ENCODE measurements around the gene TBC1D8. TPM values are rescaled to one million over a fixed set of nuclear protein-coding genes. Genes with fewer than 3 reads are reported as not detected.

TBC1D8 gene
- total and polyA plus RNA-seq, 4 donors: 10.4 to 38.6 (median 13.4) TPM

DNA sequence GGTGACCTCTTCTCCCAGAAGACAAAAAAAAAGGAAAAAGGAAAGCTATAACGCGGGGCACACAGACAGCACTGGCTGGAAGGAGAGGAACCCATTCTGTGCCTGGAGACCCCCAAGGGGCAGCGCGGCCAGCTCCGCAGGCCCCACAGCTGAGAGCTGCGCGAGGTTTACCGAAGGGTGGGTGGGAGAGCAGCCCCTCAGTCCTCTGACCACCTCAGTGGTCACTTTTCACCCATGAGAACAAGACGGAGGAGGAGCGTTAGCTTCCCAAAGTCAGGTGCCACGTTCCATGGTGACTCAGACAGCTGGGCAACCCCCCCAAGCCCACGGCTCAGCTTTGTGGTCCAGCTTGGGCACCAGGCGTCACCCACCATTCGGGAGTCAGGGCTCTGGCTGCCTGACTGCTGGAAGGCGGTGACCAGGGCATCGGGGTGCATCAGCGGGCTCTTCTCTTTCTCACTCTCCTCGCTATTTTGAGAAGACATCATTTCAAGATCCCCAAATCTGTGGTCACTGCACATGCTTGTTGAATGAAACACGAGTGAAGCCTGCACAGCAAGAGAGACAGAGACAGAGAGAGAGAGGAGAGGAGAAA lies 113.9 kb downstream of the TBC1D8 start:
- TF ChIP-seq, protein P1, sequence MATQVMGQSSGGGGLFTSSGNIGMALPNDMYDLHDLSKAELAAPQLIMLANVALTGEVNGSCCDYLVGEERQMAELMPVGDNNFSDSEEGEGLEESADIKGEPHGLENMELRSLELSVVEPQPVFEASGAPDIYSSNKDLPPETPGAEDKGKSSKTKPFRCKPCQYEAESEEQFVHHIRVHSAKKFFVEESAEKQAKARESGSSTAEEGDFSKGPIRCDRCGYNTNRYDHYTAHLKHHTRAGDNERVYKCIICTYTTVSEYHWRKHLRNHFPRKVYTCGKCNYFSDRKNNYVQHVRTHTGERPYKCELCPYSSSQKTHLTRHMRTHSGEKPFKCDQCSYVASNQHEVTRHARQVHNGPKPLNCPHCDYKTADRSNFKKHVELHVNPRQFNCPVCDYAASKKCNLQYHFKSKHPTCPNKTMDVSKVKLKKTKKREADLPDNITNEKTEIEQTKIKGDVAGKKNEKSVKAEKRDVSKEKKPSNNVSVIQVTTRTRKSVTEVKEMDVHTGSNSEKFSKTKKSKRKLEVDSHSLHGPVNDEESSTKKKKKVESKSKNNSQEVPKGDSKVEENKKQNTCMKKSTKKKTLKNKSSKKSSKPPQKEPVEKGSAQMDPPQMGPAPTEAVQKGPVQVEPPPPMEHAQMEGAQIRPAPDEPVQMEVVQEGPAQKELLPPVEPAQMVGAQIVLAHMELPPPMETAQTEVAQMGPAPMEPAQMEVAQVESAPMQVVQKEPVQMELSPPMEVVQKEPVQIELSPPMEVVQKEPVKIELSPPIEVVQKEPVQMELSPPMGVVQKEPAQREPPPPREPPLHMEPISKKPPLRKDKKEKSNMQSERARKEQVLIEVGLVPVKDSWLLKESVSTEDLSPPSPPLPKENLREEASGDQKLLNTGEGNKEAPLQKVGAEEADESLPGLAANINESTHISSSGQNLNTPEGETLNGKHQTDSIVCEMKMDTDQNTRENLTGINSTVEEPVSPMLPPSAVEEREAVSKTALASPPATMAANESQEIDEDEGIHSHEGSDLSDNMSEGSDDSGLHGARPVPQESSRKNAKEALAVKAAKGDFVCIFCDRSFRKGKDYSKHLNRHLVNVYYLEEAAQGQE (IDR thresholded peaks at IDR 0.05): no peak
- TF ChIP-seq FOXA1 (IDR thresholded peaks at IDR 0.05): no peak
- no peak for TF ChIP-seq HNF4G (IDR thresholded peaks at IDR 0.05)
- TF ChIP-seq TAF1 (conservative IDR thresholded peaks at IDR 0.05): no peak
- no peak for TF ChIP-seq RXRA (IDR thresholded peaks at IDR 0.05)
- no peak for TF ChIP-seq NR2F2 (IDR thresholded peaks at IDR 0.05)
- TF ChIP-seq EGR1 (IDR thresholded peaks at IDR 0.05; ENCODE audit: low read depth in 2 of 2): no peak
- no peak for TF ChIP-seq SP1 (IDR thresholded peaks at IDR 0.05)
- TF ChIP-seq, protein P2, sequence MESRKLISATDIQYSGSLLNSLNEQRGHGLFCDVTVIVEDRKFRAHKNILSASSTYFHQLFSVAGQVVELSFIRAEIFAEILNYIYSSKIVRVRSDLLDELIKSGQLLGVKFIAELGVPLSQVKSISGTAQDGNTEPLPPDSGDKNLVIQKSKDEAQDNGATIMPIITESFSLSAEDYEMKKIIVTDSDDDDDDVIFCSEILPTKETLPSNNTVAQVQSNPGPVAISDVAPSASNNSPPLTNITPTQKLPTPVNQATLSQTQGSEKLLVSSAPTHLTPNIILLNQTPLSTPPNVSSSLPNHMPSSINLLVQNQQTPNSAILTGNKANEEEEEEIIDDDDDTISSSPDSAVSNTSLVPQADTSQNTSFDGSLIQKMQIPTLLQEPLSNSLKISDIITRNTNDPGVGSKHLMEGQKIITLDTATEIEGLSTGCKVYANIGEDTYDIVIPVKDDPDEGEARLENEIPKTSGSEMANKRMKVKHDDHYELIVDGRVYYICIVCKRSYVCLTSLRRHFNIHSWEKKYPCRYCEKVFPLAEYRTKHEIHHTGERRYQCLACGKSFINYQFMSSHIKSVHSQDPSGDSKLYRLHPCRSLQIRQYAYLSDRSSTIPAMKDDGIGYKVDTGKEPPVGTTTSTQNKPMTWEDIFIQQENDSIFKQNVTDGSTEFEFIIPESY (IDR thresholded peaks at IDR 0.05): no peak
- no peak for TF ChIP-seq MAX (IDR thresholded peaks at IDR 0.05)
- TF ChIP-seq GABPA (IDR thresholded peaks at IDR 0.05 in 1 of 2, conservative IDR thresholded peaks at IDR 0.05 in 1 of 2): no peak
- no peak for TF ChIP-seq ATF3 (IDR thresholded peaks at IDR 0.05)
- H3K36me3 ChIP-seq (ENCODE audit: control insufficient read depth in 4 of 4, insufficient read depth in 3 of 4, low read depth in 1 of 4, low read length in 3 of 4): peaks cover 2 to 50% (median 30%) of the 10 kb centered on the region in 4 donors
- no peak overlapping the region for H3K27ac ChIP-seq (ENCODE audit: low read depth in 1 of 2, low read length in 2 of 2)
- H3K9me3 ChIP-seq (ENCODE audit: control insufficient read depth in 4 of 4, low read length in 3 of 4): no peaks in the 10 kb centered on the region
- H3K27me3 ChIP-seq (ENCODE audit: control insufficient read depth in 4 of 4, insufficient read depth in 4 of 4, low read length in 3 of 4): no peaks in the 10 kb centered on the region
- no peak for DNase-seq (ENCODE audit: low spot score)
- no peak overlapping the region for H3K4me3 ChIP-seq (ENCODE audit: low read depth in 1 of 3, low read length in 3 of 3)
- H3K4me1 ChIP-seq (ENCODE audit: control insufficient read depth in 4 of 4, insufficient read depth in 4 of 4, low read length in 3 of 4): peaks cover 0 to 2% (median 0%) of the 10 kb centered on the region in 4 donors
- 95% methylated on average over 19 of the region's 19 CpGs for WGBS
- no peak overlapping the region for H3K9ac ChIP-seq (ENCODE audit: low read depth in 1 of 2, low read length in 2 of 2)

DNA sequence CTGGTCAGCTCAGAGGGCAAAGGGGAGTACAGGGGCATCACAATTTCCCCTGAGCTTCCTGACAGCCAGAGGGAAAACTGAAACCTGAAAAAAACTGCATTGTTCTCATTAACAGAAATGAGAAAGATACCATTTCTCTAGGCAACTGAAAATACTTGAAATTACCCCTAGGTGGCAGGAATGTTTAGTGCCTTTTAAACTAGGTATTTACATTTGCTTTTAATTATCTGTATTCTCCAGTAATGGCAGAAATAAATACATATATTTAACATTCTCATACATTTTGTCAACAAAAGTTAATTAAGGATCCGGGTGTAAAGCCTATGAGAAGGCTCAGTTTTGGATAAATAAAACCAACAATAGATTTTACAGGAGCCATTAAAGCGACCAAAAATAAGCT lies 114.6 kb downstream of the TBC1D8 start:
- no peak for TF ChIP-seq MAX (IDR thresholded peaks at IDR 0.05)
- TF ChIP-seq RAD21 (IDR thresholded peaks at IDR 0.05): peak; percentile 84 to 85
- TF ChIP-seq FOXA2 (IDR thresholded peaks at IDR 0.05): peak; percentile 48
- TF ChIP-seq, protein P2 (IDR thresholded peaks at IDR 0.05): no peak
- peak; percentile 59 for TF ChIP-seq CTCF (IDR thresholded peaks at IDR 0.05; ENCODE audit: low read depth, low read length, missing input control)
- H3K4me3 ChIP-seq (ENCODE audit: low read depth in 1 of 3, low read length in 3 of 3): no peak overlapping the region
- no peak overlapping the region for H3K9ac ChIP-seq (ENCODE audit: low read depth in 1 of 2, low read length in 2 of 2)
- no peak overlapping the region for H3K27ac ChIP-seq (ENCODE audit: low read depth in 1 of 2, low read length in 2 of 2)
- peaks cover 0 to 2% (median 0%) of the 10 kb centered on the region in 4 donors for H3K4me1 ChIP-seq (ENCODE audit: control insufficient read depth in 4 of 4, insufficient read depth in 4 of 4, low read length in 3 of 4)
- no peaks in the 10 kb centered on the region for H3K27me3 ChIP-seq (ENCODE audit: control insufficient read depth in 4 of 4, insufficient read depth in 4 of 4, low read length in 3 of 4)
- peaks cover 2 to 56% (median 35%) of the 10 kb centered on the region in 4 donors for H3K36me3 ChIP-seq (ENCODE audit: control insufficient read depth in 4 of 4, insufficient read depth in 3 of 4, low read depth in 1 of 4, low read length in 3 of 4)
- H3K9me3 ChIP-seq (ENCODE audit: control insufficient read depth in 4 of 4, low read length in 3 of 4): no peaks in the 10 kb centered on the region
- no peak for DNase-seq (ENCODE audit: low spot score)
- WGBS: 63% methylated on average over 2 of the region's 2 CpGs
